ENCODE measurements around the gene SMARCAD1. TPM values are rescaled to one million over a fixed set of nuclear protein-coding genes. Genes with fewer than 3 reads are reported as not detected.

Gene SMARCAD1
- total RNA-seq, 1 donor from 2014 or later = 24.2 TPM

DNA sequence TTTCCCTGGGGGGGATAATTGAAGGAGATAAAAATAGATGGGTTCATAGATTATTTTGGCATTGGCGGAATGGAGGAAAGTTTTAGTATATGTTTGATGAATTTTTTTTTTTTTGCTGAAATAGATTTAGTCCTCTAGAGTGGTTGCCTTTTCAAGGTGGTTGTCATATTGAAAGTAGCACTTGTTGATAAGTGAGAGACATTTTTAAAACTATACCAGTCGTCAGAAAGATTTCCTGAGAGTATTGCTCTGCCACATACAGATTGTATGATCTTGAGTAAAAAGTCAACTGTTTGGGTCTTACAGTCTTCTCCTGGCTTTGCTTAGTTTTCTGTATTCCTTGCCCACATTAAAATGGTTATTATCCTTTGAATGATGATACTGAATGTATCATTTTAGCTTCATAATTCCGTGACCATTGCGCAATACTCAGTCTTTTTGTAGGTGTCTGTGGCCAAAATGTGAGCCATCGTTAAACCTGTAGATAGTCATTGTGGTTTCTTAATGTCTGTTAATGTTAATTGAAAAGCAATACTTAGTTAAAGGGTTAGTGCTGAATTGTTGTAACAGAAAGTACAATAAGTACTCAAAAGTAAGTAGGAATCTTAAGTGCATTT, 7.1 kb downstream of the SMARCAD1 start:
- no peak for DNase-seq
- Histone ChIP-seq H3K36me3 (peaks cover 76% of the 10 kb centered on the region), H3K4me1 (peaks cover 1% of the 10 kb centered on the region), H3K27ac (no peak overlapping the region), H3K27me3 (ENCODE audit: low read depth) (no peaks in the 10 kb centered on the region), H3K4me3 (no peak overlapping the region), H3K9me3 (no peaks in the 10 kb centered on the region)
- intact Hi-C loops (cut with DNase I) = no loop called here
- TF ChIP-seq, protein P1, sequence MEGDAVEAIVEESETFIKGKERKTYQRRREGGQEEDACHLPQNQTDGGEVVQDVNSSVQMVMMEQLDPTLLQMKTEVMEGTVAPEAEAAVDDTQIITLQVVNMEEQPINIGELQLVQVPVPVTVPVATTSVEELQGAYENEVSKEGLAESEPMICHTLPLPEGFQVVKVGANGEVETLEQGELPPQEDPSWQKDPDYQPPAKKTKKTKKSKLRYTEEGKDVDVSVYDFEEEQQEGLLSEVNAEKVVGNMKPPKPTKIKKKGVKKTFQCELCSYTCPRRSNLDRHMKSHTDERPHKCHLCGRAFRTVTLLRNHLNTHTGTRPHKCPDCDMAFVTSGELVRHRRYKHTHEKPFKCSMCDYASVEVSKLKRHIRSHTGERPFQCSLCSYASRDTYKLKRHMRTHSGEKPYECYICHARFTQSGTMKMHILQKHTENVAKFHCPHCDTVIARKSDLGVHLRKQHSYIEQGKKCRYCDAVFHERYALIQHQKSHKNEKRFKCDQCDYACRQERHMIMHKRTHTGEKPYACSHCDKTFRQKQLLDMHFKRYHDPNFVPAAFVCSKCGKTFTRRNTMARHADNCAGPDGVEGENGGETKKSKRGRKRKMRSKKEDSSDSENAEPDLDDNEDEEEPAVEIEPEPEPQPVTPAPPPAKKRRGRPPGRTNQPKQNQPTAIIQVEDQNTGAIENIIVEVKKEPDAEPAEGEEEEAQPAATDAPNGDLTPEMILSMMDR (IDR thresholded peaks at IDR 0.05) = no peak
- ATAC-seq = no peak

GRCh38 chr4:94216394-94216793, 8.7 kb downstream of the SMARCAD1 start:
- H3K27me3 ChIP-seq (ENCODE audit: low read depth) = no peaks in the 10 kb centered on the region
- no peaks in the 10 kb centered on the region for H3K4me1 ChIP-seq
- H3K4me3 ChIP-seq = no peak overlapping the region
- TF ChIP-seq, protein P1 (IDR thresholded peaks at IDR 0.05) = no peak
- no peak for ATAC-seq
- H3K36me3 ChIP-seq = peaks cover 77% of the 10 kb centered on the region
- H3K9me3 ChIP-seq = no peaks in the 10 kb centered on the region
- H3K27ac ChIP-seq = no peak overlapping the region
- no peak for DNase-seq
- intact Hi-C loops (cut with DNase I) = no loop called here

- Histone ChIP-seq H3K9me3 (no peaks in the 10 kb centered on the region), H3K27ac (no peak overlapping the region), H3K27me3 (ENCODE audit: low read depth) (no peaks in the 10 kb centered on the region), H3K4me1 (no peaks in the 10 kb centered on the region), H3K4me3 (no peak overlapping the region), H3K36me3 (peaks cover 48% of the 10 kb centered on the region)
- DNase-seq = no peak
- TF ChIP-seq, protein P1 (IDR thresholded peaks at IDR 0.05) = no peak
- no peak for ATAC-seq
- intact Hi-C loops (cut with DNase I) = no loop called here
Observed at GRCh38 chr4:94219402-94219801, 11.7 kb downstream of the SMARCAD1 start.

DNA sequence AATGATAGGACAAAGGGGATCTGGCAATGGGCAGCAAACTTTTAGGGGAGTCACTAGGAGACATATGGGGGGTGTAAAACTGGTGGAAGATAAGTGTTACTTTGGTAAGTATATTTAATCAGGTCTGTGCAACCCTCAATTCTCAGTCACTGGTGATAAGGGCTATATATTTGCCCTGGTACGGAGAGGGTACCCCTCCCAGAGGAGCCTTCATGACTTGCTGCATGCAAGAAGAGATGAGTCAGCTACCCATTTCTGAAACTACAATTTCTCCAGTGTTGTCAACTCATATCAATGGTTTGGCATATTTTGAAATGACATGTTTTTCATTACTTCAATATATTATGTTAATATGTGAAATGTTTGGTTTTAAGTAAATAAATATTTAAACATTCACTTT, 14.3 kb downstream of the SMARCAD1 start:
- H3K4me1 ChIP-seq = no peaks in the 10 kb centered on the region
- H3K27me3 ChIP-seq (ENCODE audit: low read depth) = no peaks in the 10 kb centered on the region
- TF ChIP-seq, protein P1 (IDR thresholded peaks at IDR 0.05) = no peak
- DNase-seq = no peak
- no peak overlapping the region for H3K27ac ChIP-seq
- no peak for ATAC-seq
- no peaks in the 10 kb centered on the region for H3K9me3 ChIP-seq
- intact Hi-C loops (cut with DNase I) = no loop called here
- H3K4me3 ChIP-seq = no peak overlapping the region
- H3K36me3 ChIP-seq = peaks cover 28% of the 10 kb centered on the region

DNA sequence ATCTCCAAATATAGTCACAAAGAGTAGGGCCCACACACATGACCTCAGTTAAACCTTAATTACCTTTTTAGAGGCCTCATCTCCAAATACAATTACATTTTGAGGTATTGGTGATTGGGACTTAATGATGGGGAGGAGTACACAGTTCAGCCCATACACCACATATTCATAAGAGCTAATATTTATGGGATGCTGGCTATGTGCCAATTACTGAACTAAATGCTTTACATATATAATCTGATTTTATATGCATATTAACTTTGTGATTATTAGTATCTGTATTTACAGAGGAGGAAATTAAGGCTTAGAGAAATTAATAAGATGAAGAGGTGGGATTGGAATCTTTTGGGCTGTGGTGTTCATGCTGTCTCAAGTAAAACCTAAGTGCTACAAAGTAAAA, 17.8 kb downstream of the SMARCAD1 start:
- H3K27ac ChIP-seq = no peak overlapping the region
- TF ChIP-seq, protein P1 (IDR thresholded peaks at IDR 0.05) = no peak
- DNase-seq = no peak
- no peaks in the 10 kb centered on the region for H3K4me1 ChIP-seq
- ATAC-seq = no peak
- intact Hi-C loops (cut with DNase I) = no loop called here
- no peaks in the 10 kb centered on the region for H3K9me3 ChIP-seq
- peaks cover 11% of the 10 kb centered on the region for H3K36me3 ChIP-seq
- no peaks in the 10 kb centered on the region for H3K27me3 ChIP-seq (ENCODE audit: low read depth)
- no peak overlapping the region for H3K4me3 ChIP-seq
